ENCODE measurements around the gene SHB.

SHB gene

GRCh38 chr9:37929441-37929895 lies 139.6 kb downstream of the SHB start:
- no peak for DNase-seq (ENCODE audit: low read depth)

GRCh38 chr9:37928552-37929430 lies 140.2 kb downstream of the SHB start:
- no peak for DNase-seq (ENCODE audit: low read depth)

GRCh38 chr9:37927601-37928551 lies 141.2 kb downstream of the SHB start:
- DNase-seq (ENCODE audit: low read depth) = no peak

DNA sequence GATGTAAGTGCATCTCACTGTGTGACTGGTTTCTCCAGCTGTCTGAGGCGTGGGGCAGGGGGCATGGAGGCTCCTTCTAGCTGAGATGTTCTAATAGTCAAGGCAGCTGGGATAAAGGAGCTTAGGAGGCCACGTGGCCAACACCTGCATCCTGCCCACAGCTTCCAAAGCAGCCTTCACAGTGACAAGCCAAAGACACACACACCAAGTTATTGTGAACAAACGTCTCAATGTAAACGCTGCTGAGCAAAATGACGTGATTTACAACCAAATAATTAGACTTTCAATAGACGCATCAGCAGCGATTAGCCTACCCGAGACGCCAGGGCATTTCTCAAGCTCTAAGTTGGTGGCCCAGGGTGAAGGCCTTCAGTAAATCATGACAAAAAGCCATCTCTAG lies 141.9 kb downstream of the SHB start:
- DNase-seq (ENCODE audit: low read depth) = no peak

DNA sequence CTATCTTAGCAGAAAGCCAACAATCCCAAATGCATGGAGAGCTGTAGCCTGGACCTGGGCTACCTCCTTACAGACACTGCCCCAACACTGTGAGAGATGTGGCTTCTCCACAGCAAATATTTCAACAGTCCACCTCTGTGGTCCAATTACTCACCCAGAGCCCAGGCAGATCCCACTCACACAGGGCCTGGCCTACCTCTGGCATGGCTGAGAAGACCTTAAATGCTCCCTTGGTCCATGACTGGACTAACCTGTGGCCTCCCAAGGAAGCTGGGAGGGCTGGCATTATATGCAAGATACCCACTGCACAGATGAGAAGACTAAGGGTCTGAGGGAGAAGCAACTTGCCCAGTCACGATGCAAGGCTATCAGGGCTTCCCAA lies 142.3 kb downstream of the SHB start:
- no peak for DNase-seq (ENCODE audit: low read depth)

GRCh38 chr9:37925786-37926736 lies 143.0 kb downstream of the SHB start:
- no peak for DNase-seq (ENCODE audit: low read depth)

DNA sequence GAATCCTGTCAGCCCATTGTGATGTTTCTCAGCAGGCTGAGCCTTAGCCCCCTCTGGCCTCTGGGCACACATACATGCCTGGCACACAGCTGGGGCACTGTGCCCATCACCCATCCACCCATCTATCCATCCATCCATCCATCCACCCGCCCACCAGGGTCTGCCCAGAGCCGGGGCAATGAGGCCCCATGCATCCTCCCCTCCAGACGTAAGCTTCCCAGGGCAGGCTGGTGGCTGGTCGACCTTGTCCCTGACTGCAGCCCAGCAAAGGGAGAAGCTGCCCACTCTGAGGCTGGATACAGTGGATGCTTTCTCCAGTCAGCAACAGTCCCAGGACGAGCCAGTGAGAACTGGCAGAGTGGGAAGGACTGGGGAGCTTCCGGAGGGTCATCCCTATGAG lies 144.0 kb downstream of the SHB start:
- DNase-seq (ENCODE audit: low read depth) = no peak

DNA sequence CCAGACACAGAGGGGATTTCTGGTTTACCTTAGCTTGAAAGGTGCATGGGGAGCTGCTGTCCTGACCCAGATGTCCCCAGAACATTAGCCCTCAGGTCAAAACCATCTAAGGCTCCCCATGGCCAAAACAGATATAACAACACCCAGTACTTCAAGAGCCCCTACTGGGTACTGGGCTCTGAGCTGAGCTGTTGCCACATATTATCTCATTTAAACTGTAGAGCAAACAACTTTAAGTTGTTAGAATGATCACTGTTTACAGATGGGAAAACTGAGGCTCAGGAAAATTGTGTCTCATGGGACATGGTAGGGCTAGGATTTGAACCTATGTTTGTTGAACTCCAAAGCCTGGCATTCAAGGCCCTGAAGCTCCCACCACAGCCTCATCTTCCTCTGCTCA lies 144.5 kb downstream of the SHB start:
- DNase-seq (ENCODE audit: low read depth) = no peak

DNA sequence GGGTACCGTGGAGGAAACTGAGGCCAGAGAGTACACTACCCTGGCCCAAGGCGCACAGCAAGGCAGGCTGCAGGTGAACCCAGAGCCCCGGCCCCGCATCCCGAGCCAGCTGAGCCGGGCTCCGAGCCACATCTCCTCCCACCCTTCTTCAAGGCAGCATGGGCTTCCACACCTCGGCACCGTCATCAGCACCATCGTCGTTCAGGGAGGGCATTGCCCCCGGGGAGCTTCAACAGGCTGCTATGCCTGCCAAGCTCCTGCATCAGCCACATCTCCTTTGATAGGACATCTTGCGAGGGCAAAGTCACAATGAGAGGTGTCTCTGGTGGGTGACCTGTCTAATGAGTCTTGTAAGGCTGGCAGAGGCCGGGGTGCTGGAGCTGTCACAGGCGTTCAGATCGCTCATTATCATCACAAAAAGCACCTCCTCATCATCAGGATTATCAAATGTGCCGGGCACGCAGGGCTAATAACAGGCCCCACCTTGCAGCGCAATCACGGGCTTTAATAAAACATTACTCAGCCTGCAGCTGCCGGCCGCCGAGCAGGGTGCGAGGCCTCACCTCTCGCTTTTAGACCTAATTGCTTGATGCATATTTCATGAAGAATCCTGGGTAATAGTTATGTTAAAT lies 145.1 kb downstream of the SHB start:
- DNase-seq (ENCODE audit: low read depth) = no peak

GRCh38 chr9:37923118-37923795 lies 145.8 kb downstream of the SHB start:
- DNase-seq (ENCODE audit: low read depth) = no peak

GRCh38 chr9:37922363-37923117 lies 146.5 kb downstream of the SHB start:
- DNase-seq (ENCODE audit: low read depth) = no peak

DNA sequence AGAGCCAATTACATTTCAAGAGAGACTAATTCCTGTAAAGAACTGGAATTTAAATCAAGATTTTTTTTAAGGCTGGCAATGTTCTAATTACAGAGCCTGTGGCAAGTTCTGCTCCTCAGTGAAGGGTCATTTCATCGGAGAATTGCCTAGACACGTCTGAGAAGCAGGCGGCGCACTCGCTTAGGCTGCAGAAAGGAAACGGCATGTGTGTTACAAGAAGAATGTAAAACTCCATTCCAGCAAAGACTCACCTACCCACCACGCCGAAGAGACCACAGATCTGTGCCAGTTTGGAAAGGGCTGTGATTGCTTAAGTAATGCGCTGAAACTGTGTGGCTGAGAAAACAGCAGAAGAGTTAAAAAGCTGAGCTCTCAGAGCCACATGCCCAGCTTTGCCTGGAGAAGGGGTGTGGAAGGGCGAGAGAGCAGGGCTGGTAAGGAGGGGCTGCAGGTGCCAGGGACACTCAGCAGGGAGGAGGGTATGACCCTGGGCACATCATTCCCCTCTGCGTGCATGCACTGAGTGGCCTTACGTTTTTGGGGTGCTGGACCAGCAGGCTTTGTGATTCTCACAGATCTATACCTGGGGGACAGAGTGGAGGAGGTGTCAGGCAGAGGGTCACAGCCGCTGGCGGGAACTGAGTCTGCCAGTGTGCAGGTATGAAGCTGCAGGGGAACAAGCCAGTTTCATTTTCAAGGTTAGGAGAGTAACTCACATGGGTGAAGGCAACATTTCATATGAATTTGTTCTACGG lies 147.3 kb downstream of the SHB start:
- no peak for DNase-seq (ENCODE audit: low read depth)

DNA sequence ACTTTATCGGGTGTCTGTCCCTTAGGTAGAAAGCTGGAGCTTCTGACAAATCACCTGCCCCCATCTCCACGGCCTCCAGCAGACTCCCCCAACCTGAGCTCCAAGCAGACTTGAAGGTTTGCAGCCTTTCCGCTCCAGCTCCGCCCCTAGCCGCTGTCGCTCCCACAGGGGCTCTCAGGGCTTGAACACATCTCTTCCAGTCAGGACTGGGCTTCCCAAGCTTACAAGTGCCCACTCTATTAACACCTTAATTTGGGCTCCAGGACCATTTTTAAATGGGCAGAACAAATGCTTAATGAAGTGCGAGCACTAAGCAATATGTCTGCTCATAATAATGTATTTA lies 147.9 kb downstream of the SHB start:
- DNase-seq (ENCODE audit: low read depth) = no peak

DNA sequence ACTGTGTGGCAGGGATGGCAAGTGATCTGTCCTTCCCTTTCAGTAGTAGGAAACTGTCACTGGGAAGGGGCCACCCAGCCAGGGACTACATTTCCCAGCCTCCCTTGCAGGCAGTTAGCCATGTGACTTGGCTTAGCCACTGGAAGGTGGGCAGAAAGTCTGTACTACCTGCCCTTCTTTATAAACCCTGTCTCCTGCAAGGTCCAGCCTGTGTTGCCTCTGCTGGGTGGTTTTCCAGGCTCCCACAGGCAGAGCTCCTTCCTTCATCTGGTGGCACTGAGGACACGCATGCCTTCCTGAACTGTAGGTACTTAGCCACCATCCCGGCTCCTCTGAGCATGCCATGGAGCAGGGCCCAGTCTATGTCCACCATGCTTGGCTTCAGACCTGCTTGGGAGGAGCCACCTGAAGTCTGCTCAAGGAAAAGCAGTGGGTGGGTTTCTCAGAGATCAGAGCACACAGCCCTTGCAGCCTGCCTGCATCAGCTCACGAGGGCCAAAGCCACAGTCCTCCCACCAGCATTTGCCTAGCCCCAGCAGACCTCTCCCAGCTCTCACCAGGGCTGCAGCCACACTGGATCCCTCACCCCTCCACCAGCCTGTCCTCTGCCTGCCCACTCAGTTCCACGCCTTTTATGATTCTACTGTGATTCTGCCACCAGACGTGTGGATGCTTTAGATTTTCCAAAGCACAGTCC lies 148.4 kb downstream of the SHB start:
- no peak for DNase-seq (ENCODE audit: low read depth)

GRCh38 chr9:37919956-37920335 lies 149.1 kb downstream of the SHB start:
- DNase-seq (ENCODE audit: low read depth) = no peak

GRCh38 chr9:37919246-37919955 lies 149.6 kb downstream of the SHB start:
- no peak for DNase-seq (ENCODE audit: low read depth)

DNA sequence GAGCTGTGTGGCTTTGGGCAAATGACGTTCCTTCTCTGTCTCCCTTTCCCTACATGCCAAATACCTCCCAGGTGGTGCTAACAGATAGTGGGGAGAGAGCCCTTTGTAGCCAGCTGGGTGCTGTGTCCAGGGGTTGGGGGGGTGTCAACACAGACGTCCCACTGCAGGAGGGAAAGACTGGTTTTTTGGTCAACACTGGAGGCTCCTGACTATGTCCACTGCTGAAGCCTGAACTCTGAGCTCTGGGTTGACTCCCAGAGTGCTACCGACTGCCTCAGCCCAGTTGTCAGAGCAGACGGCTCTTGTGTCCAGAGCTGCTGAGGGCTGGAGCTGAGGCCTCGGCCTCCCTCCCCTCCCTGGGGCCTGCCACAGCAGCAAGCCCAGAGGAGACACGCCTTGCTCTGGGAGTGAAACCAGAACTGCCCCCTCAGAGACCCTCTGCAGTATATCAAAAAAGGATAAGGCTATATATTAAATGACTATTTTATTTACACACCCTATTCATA lies 150.3 kb downstream of the SHB start:
- DNase-seq (ENCODE audit: low read depth) = no peak

Measured in HS-27A (cell line).